ENCODE data around the gene FOXO1.

FOXO1 gene

GRCh38 chr13:40640202-40640601 is 26.2 kb downstream of the FOXO1 start:
- POLR2A ChIA-PET (ENCODE audit: low non-redundant PET), result no interaction called here
- H3K27ac ChIP-seq, result no peak overlapping the region
- no peak for TF ChIP-seq CTCF (conservative IDR thresholded peaks at IDR 0.05; ENCODE audit: low read depth)
- CTCF ChIA-PET, result no interaction called here
- no peak for DNase-seq (ENCODE audit: low spot score)

GRCh38 chr13:40639221-40639681 is 27.2 kb downstream of the FOXO1 start:
- POLR2A ChIA-PET (ENCODE audit: low non-redundant PET), result no interaction called here
- peak overlapping the region; percentile 23; the same call in 1 of the 2 replicates for H3K27ac ChIP-seq
- CTCF ChIA-PET, result no interaction called here
- no peak for DNase-seq (ENCODE audit: low spot score)
- TF ChIP-seq CTCF (conservative IDR thresholded peaks at IDR 0.05; ENCODE audit: low read depth), result no peak

- ChIA-PET CTCF (no interaction called here), POLR2A (ENCODE audit: low non-redundant PET) (no interaction called here)
- DNase-seq (ENCODE audit: low spot score), result no peak
- no peak overlapping the region for H3K27ac ChIP-seq
- TF ChIP-seq CTCF (conservative IDR thresholded peaks at IDR 0.05; ENCODE audit: low read depth), result no peak
These were observed 28.8 kb downstream of the FOXO1 start for GRCh38 chr13:40637643-40638042.

GRCh38 chr13:40635315-40635995 is 31.0 kb downstream of the FOXO1 start:
- peak overlapping the region; percentile 46 for H3K27ac ChIP-seq
- DNase-seq (ENCODE audit: low spot score), result no peak
- ChIA-PET CTCF (interaction anchor here (0.6 kb wide), 1 partner anchor 78 kb away, joined by 5 read pairs; no protein-coding TSS in a partner anchor), POLR2A (ENCODE audit: low non-redundant PET) (no interaction called here)
- TF ChIP-seq CTCF (conservative IDR thresholded peaks at IDR 0.05; ENCODE audit: low read depth), result no peak

GRCh38 chr13:40632915-40633314 is 33.5 kb downstream of the FOXO1 start:
- TF ChIP-seq CTCF (conservative IDR thresholded peaks at IDR 0.05; ENCODE audit: low read depth), result no peak
- no peak overlapping the region for H3K27ac ChIP-seq
- no peak for DNase-seq (ENCODE audit: low spot score)
- ChIA-PET CTCF (no interaction called here), POLR2A (ENCODE audit: low non-redundant PET) (no interaction called here)

GRCh38 chr13:40631605-40632004 is 34.8 kb downstream of the FOXO1 start:
- ChIA-PET CTCF (no interaction called here), POLR2A (ENCODE audit: low non-redundant PET) (no interaction called here)
- H3K27ac ChIP-seq, result no peak overlapping the region
- no peak for TF ChIP-seq CTCF (conservative IDR thresholded peaks at IDR 0.05; ENCODE audit: low read depth)
- DNase-seq (ENCODE audit: low spot score), result no peak
